ENCODE results near the gene KLHL3.

GRCh38 chr5:137636830-137637714 lies 98.8 kb downstream of the KLHL3 start:
- TF ChIP-seq CTCF (conservative IDR thresholded peaks at IDR 0.05) (no peak), EZH2 (IDR thresholded peaks at IDR 0.05; ENCODE audit: low read depth) (no peak)

Data from PC-9 (cell line).